Liver (tissue), 9 donors: ENCODE data around the gene ZNF213. TPM values are rescaled to one million over a fixed set of nuclear protein-coding genes. Genes with fewer than 3 reads are reported as not detected.

Experiments
- DNase-seq: peaks from one replicate; pipeline ENCODE4 v3.0.0-alpha.2; 2017; ENCODE audit warnings: low spot score
- H3K27ac ChIP-seq, 2 donors: one replicate each; pipeline ENCODE4 v1.7.0; 2013; ENCODE audit warnings: inconsistent platforms in 2 of 2, low read length in 2 of 2, control low read depth in 1 of 2, low read depth in 1 of 2, mild to moderate bottlenecking in 1 of 2
- H3K27me3 ChIP-seq, 4 donors: one replicate each; pipeline versions ENCODE4 v1.6.1 to v1.7.0; 2013; ENCODE audit warnings: low read length in 3 of 4, inconsistent platforms in 1 of 4, mild to moderate bottlenecking in 1 of 4, moderate library complexity in 1 of 4; ENCODE audit not compliant: control insufficient read depth in 4 of 4, insufficient read depth in 4 of 4
- H3K36me3 ChIP-seq, 4 donors: one replicate each; pipeline versions ENCODE4 v1.6.1 to v1.7.0; 2013; ENCODE audit warnings: low read length in 3 of 4, mild to moderate bottlenecking in 3 of 4, low read depth in 1 of 4, moderate library complexity in 1 of 4; ENCODE audit not compliant: control insufficient read depth in 4 of 4, insufficient read depth in 3 of 4
- H3K4me1 ChIP-seq, 4 donors: one replicate each; pipeline versions ENCODE4 v1.6.1 to v1.7.0; 2013; ENCODE audit warnings: low read length in 3 of 4, mild to moderate bottlenecking in 3 of 4, moderate library complexity in 1 of 4; ENCODE audit not compliant: control insufficient read depth in 4 of 4, insufficient read depth in 4 of 4
- H3K4me3 ChIP-seq, 3 donors: one replicate each; pipeline versions ENCODE4 v1.6.1 to v1.7.0; 2013; ENCODE audit warnings: low read length in 3 of 3, control low read depth in 1 of 3, low read depth in 1 of 3, mild to moderate bottlenecking in 1 of 3
- H3K9ac ChIP-seq, 2 donors: one replicate each; pipeline ENCODE4 v1.7.0; 2013; ENCODE audit warnings: low read length in 2 of 2, mild to moderate bottlenecking in 2 of 2, moderate library complexity in 2 of 2, control low read depth in 1 of 2, low read depth in 1 of 2
- H3K9me3 ChIP-seq, 4 donors: one replicate each; pipeline versions ENCODE4 v1.6.1 to v1.7.0; 2013; ENCODE audit warnings: low read length in 3 of 4; ENCODE audit not compliant: control insufficient read depth in 4 of 4
- CTCF ChIP-seq: fragments of 150-350 bp; IDR thresholded peaks from 2 replicates; pipeline ENCODE4 v1.5.1; 2017; ENCODE audit warnings: improper control_type of control experiment, low read depth, low read length; ENCODE audit not compliant: missing input control
- GABPA ChIP-seq, 2 donors: IDR thresholded peaks in 1 of 2; conservative IDR thresholded peaks in 1 of 2; 2 replicates each; pipeline ENCODE4 v1.6.1; 2016; ENCODE audit warnings: antibody characterized with exemption in 2 of 2, mild to moderate bottlenecking in 1 of 2, moderate library complexity in 1 of 2
- HNF4A ChIP-seq, 2 donors: conservative IDR thresholded peaks; 2 replicates each; pipeline ENCODE4 v1.6.1; 2016; ENCODE audit warnings: antibody characterized with exemption in 2 of 2, mild to moderate bottlenecking in 2 of 2
- JUND ChIP-seq, 2 donors: IDR thresholded peaks; 2 replicates each; pipeline ENCODE4 v1.6.1; 2016; ENCODE audit warnings: antibody characterized with exemption in 2 of 2
- MAX ChIP-seq: IDR thresholded peaks from 2 replicates; pipeline ENCODE4 v1.6.1; 2016; ENCODE audit warnings: antibody characterized with exemption
- NR2F2 ChIP-seq: IDR thresholded peaks from 2 replicates; pipeline ENCODE4 v1.6.1; 2016; ENCODE audit warnings: antibody characterized with exemption
- REST ChIP-seq: IDR thresholded peaks from 2 replicates; pipeline ENCODE4 v1.6.1; 2016; ENCODE audit warnings: antibody characterized with exemption, mild to moderate bottlenecking
- RXRA ChIP-seq, 2 donors: IDR thresholded peaks; 2 replicates each; pipeline ENCODE4 v1.6.1; 2017 to 2018; ENCODE audit warnings: antibody characterized with exemption in 2 of 2, mild to moderate bottlenecking in 1 of 2
- ZBTB33 ChIP-seq: IDR thresholded peaks from 2 replicates; pipeline ENCODE4 v1.6.1; 2016; ENCODE audit warnings: antibody characterized with exemption
- whole genome bisulfite sequencing: extraction: QIAGEN DNeasy Blood & Tissue Kit; methylation state at CpG from one replicate; pipeline ENCODE4 v1.1.7; 2013; 5-methylcytosine and 5-hydroxymethylcytosine counted together
- polyA plus RNA-seq, 2 donors: library from polyadenylated mRNA; stranded (reverse) in 1 of 2; unstranded in 1 of 2; fragments of 200-250 nt in 1 of 2; fragments of >200 nt in 1 of 2; fragmentation: Nextera tagmentation in 1 of 2; extraction: Ambion mirVana in 1 of 2; gene quantifications; one replicate each; pipeline versions ENCODE4 v1.2.1 to v1.2.3, GENCODE V29; 2013 to 2015
- total RNA-seq, 2 donors: library from RNA; depleted of rRNA; stranded (reverse); fragments of >200 nt; gene quantifications; one replicate each; pipeline ENCODE4 v1.2.3, GENCODE V29; 2014
- TF ChIP-seq, protein P1 (sequence below): IDR thresholded peaks from 2 replicates; pipeline ENCODE4 v1.6.1; 2016; ENCODE audit warnings: antibody characterized with exemption
- donor health status: healthy.
- donor health status: healthy.
- donor health status: healthy.
- donor health status: healthy.
- donor health status: healthy.

Gene ZNF213
- total and polyA plus RNA-seq, 4 donors: 0.56 to 4.5 (median 1.7) TPM

GRCh38 chr16:3155972-3156371, 21.1 kb downstream of the ZNF213 start:
- no peak overlapping the region for H3K27ac ChIP-seq
- no peaks in the 10 kb centered on the region for H3K27me3 ChIP-seq
- no peaks in the 10 kb centered on the region for H3K9me3 ChIP-seq
- H3K9ac ChIP-seq: no peak overlapping the region
- DNase-seq: no peak
- peaks cover 7 to 26% (median 10%) of the 10 kb centered on the region in 4 donors for H3K4me1 ChIP-seq
- no peaks in the 10 kb centered on the region for H3K36me3 ChIP-seq
- TF ChIP-seq RXRA (IDR thresholded peaks at IDR 0.05) (no peak), HNF4A (conservative IDR thresholded peaks at IDR 0.05) (no peak), ZBTB33 (no peak)
- H3K4me3 ChIP-seq: no peak overlapping the region
- 99% methylated on average over 3 of the region's 3 CpGs for WGBS

GRCh38 chr16:3157229-3158025, 22.6 kb downstream of the ZNF213 start:
- peak overlapping the region; percentile 10 to 48 for H3K9ac ChIP-seq
- no peaks in the 10 kb centered on the region for H3K9me3 ChIP-seq
- 11% methylated on average over 59 of the region's 59 CpGs for WGBS
- TF ChIP-seq, protein P1, sequence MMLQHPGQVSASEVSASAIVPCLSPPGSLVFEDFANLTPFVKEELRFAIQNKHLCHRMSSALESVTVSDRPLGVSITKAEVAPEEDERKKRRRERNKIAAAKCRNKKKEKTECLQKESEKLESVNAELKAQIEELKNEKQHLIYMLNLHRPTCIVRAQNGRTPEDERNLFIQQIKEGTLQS: peak; percentile 99
- TF ChIP-seq MAX (peak; percentile 18), JUND (IDR thresholded peaks at IDR 0.05) (no peak)
- no peaks in the 10 kb centered on the region for H3K36me3 ChIP-seq
- peak overlapping the region; percentile 76 to 77 for H3K27ac ChIP-seq
- peak; percentile 74 for DNase-seq
- H3K27me3 ChIP-seq: no peaks in the 10 kb centered on the region
- peaks cover 3 to 18% (median 10%) of the 10 kb centered on the region in 4 donors for H3K4me1 ChIP-seq
- H3K4me3 ChIP-seq: peak overlapping the region; percentile 49 to 98 (median 82)

DNA sequence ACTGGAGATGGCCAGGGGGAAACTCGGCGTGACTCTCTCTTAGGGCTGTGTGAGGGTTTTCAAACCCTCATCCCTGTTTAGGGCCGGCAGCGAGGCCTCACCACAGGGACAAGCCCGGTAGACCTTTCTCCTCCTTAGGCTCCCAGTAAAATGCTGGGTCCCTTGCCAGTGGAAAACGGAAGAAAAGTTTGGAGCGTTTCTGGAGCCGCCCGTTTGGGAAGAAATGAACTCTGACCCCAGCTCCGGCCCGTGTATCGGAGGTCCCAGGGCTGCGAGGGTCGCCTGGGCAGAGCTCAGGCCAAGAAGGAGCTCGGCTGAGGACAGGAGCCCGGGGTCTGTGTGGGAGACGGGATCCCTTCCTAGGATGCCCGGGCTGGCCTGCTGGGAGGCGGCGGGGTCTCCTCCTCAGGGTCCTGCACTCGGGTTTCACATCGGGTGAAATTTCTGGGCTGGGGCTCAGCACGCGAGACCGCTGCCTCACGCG, 23.2 kb downstream of the ZNF213 start:
- H3K36me3 ChIP-seq: no peaks in the 10 kb centered on the region
- peak overlapping the region; percentile 44 to 48 for H3K9ac ChIP-seq
- under 1% methylated on average over 27 of the region's 27 CpGs for WGBS
- no peak for DNase-seq
- no peak for TF ChIP-seq GABPA (IDR thresholded peaks at IDR 0.05 in 1 of 2, conservative IDR thresholded peaks at IDR 0.05 in 1 of 2)
- no peak for TF ChIP-seq JUND (IDR thresholded peaks at IDR 0.05)
- no peak for TF ChIP-seq CTCF
- TF ChIP-seq MAX: no peak
- no peak for TF ChIP-seq REST
- TF ChIP-seq NR2F2: no peak
- H3K4me1 ChIP-seq: peaks cover 0 to 16% (median 10%) of the 10 kb centered on the region in 4 donors
- no peaks in the 10 kb centered on the region for H3K9me3 ChIP-seq
- no peaks in the 10 kb centered on the region for H3K27me3 ChIP-seq
- H3K4me3 ChIP-seq: peak overlapping the region; percentile 49 to 98 (median 82)
- peak overlapping the region; percentile 76 to 77 for H3K27ac ChIP-seq
